ENCODE measurements around the gene AKT1. TPM values are rescaled to one million over a fixed set of nuclear protein-coding genes. Genes with fewer than 3 reads are reported as not detected.

The AKT1 gene
- total RNA-seq, 1 experiment from 2014 or later: 83.3 TPM

DNA sequence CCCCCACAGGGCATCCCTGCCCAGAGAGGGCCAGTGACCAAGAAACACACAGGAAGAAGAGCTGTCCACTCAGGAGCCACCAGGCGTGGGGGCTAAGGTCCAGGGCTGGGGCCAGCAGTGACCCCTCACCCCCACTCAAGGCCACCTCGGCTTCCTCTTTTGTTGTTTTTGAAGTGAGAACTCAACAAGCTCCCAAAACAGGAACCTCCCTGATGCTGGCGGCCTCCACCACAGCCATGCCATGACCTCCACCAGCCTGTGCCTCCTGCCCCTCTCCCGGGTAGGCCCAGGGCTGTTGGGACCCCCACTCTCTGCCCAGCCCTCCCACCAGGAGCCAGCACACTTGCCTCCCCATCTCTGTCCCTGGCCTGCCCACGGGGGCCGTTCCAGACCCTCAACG, 7.8 kb downstream of the AKT1 start:
- ChIA-PET CTCF (interaction anchor here (1.2 kb wide), 1 partner anchor 19 kb away, joined by 6 read pairs; no protein-coding TSS in a partner anchor), POLR2A (no interaction called here)
- peaks cover 15% of the 10 kb centered on the region for H3K4me1 Mint-ChIP-seq (ENCODE audit: insufficient read depth, unreplicated experiment)
- no TSS peak for BruUV-seq (replicated peaks)
- no peak overlapping the region for H3K4me3 Mint-ChIP-seq (ENCODE audit: unreplicated experiment)
- no peak overlapping the region for H3K27ac Mint-ChIP-seq (ENCODE audit: low read depth, unreplicated experiment)
- no peaks in the 10 kb centered on the region for H3K9me3 Mint-ChIP-seq (ENCODE audit: unreplicated experiment)
- no peak for TF ChIP-seq CTCF (IDR thresholded peaks at IDR 0.05; ENCODE audit: unreplicated experiment)
- intact Hi-C loops (cut with micrococcal nuclease): no loop called here
- H3K27me3 Mint-ChIP-seq (ENCODE audit: insufficient read depth, unreplicated experiment): no peaks in the 10 kb centered on the region
- no peak for DNase-seq (ENCODE audit: unreplicated experiment)
- peaks cover 5% of the 10 kb centered on the region for H3K36me3 Mint-ChIP-seq (ENCODE audit: insufficient read depth, unreplicated experiment)

DNA sequence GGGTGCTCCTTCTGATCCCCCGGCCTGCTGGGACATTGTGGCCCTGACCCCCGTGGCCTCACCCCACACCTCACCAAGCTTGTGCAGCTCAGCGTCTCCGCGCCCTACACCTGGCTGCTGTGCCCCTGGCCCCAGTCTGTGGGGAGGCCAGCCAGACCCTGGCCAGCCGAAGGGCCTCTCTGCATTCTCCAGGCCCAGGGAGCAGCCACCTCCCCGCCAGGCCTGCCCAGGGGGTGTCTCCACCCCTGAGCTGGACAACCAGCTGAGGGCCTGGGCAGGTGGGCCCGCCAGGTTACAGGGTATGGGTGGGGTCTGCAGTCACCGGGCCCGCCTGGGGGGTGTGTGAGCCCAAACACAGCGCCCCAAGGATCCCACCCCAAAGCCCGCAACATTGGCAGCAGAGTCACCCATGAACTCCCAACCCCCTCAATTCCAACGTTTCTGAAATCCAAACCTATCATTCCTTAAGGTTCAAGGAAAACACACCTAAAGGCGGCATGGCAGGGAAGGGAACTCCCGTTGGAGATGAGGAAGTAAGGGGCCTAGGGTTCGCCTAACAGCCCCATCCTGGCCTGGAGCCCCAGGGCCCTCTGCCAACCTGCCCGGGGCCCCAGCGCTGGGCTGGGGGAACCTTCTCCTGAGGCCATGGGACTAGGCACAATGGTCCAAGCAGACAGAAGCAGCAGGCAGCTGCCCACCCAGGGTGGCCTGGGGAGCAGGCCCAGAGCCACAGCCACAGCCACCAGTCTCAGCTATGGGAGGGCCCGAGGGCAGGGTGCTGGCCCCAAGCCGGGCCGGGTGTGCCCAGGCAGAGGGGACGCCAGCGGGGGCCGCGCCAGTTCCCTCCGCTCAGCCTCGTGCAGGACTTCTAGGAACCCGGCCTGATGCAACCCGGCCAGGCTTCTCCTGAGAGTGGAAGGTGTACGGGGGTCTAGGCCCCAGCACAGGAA, 8.5 kb downstream of the AKT1 start:
- no peak for TF ChIP-seq CTCF (IDR thresholded peaks at IDR 0.05; ENCODE audit: unreplicated experiment)
- intact Hi-C loops (cut with micrococcal nuclease): no loop called here
- Mint-ChIP-seq H3K4me1 (ENCODE audit: insufficient read depth, unreplicated experiment) (peaks cover 8% of the 10 kb centered on the region), H3K36me3 (ENCODE audit: insufficient read depth, unreplicated experiment) (peaks cover 5% of the 10 kb centered on the region), H3K27ac (ENCODE audit: low read depth, unreplicated experiment) (no peak overlapping the region), H3K9me3 (ENCODE audit: unreplicated experiment) (no peaks in the 10 kb centered on the region), H3K4me3 (ENCODE audit: unreplicated experiment) (no peak overlapping the region), H3K27me3 (ENCODE audit: insufficient read depth, unreplicated experiment) (no peaks in the 10 kb centered on the region)
- ChIA-PET CTCF (interaction anchor here (1.0 to 1.2 kb wide), 2 partner anchors 17 to 18 kb away, joined by 3 to 6 read pairs; no protein-coding TSS in a partner anchor), POLR2A (no interaction called here)
- no TSS peak for BruUV-seq (replicated peaks)
- DNase-seq (ENCODE audit: unreplicated experiment): no peak

DNA sequence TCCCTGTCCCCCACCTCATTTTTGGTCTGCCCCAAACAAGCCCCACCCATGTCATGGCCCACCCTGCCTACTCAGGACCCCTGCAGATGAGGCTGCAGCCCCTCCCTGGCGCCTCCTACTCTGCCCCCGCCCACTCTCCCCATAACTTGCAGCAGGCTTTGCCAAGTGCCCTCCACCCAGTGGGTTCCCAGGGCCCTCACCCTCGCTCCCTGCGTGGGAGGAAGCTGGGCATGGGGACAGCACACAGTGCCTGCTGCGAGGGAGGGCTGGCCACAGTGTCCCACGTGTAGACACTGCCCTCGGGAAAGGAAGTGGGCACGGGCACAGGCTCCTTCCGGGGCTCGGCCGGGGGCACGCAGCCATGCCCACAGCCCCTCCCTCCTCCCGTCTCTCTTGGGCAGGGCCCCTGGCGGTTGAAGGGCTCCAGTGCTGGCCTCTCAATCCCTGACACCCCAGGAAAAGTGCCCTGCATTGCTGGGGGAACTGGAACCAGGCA, 9.4 kb downstream of the AKT1 start:
- CTCF ChIA-PET: interaction anchor here (1.0 kb wide), 1 partner anchor 17 kb away, joined by 3 read pairs; no protein-coding TSS in a partner anchor
- no peaks in the 10 kb centered on the region for H3K27me3 Mint-ChIP-seq (ENCODE audit: insufficient read depth, unreplicated experiment)

More for the DNA sequence above, 9.4 kb downstream of the AKT1 start:
- DNase-seq (ENCODE audit: unreplicated experiment): no peak
- no TSS peak for BruUV-seq (replicated peaks)
- H3K36me3 Mint-ChIP-seq (ENCODE audit: insufficient read depth, unreplicated experiment): peaks cover 5% of the 10 kb centered on the region
- no peak overlapping the region for H3K4me3 Mint-ChIP-seq (ENCODE audit: unreplicated experiment)
- intact Hi-C loops (cut with micrococcal nuclease): no loop called here
- H3K27ac Mint-ChIP-seq (ENCODE audit: low read depth, unreplicated experiment): no peak overlapping the region
- POLR2A ChIA-PET: no interaction called here
- TF ChIP-seq CTCF (IDR thresholded peaks at IDR 0.05; ENCODE audit: unreplicated experiment): no peak
- H3K4me1 Mint-ChIP-seq (ENCODE audit: insufficient read depth, unreplicated experiment): peaks cover 2% of the 10 kb centered on the region
- no peaks in the 10 kb centered on the region for H3K9me3 Mint-ChIP-seq (ENCODE audit: unreplicated experiment)

Data from MCF 10A (cell line).